ENCODE measurements around the gene PLEKHB2.

Gene PLEKHB2

DNA sequence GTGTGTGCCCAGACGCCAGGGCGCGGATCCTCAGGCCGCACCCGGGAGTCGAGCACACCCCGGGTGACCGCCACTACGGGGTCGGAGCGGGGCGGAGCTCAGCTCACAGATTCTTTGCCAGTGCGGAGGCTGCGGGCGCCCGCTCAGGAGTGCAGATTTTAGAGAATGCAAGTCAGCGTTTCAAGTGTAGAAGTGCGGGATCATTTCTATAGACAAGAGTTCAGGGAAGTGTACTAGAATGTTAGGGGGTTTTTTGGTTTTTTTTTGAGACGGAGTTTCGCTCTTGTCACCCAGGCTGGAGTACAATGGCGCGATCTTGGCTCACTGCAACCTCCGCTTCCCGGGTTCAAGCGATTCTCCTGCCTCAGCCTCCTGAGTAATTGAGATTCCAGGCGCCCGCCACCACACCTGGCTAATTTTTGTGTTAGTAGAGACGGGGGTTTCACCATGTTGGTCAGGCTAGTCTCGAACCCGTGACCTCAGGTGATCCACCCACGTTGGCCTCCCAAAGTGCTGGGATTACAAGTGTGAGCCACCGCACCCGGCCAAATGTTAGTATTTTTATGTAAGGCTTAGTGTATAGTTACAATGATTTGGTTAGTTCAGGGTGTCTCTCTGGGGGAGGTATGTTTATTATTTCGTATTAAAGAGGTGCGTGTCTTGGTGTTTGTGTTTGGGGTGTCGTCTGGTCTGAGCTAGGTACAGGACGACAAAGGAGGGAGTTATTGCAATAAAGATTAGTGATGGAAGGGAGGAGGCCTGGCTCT, 11.3 kb upstream of the PLEKHB2 start:
- Histone ChIP-seq H3K36me3 (ENCODE audit: control insufficient read depth in 1 of 2, insufficient read depth in 2 of 2, low read depth in 1 of 2, low read length in 2 of 2) (peaks cover 3 to 10% of the 10 kb centered on the region in 2 experiments), H2BK12ac (ENCODE audit: low read length in 2 of 2) (no peak overlapping the region), H3K27ac (ENCODE audit: low read length, poor library complexity, severe bottlenecking) (peak overlapping the region; percentile 70), H2BK15ac (ENCODE audit: low read depth, poor library complexity, severe bottlenecking) (no peak overlapping the region), H3K4ac (ENCODE audit: low read depth in 1 of 2, low read length in 2 of 2) (peak overlapping the region in 1 of 2 experiments; percentile 61), H3K79me1 (replicated peaks; ENCODE audit: low read length, poor library complexity, severe bottlenecking) (no peaks in the 10 kb centered on the region), H3K27me3 (ENCODE audit: control insufficient read depth in 1 of 2, insufficient read depth in 1 of 2, low read length in 2 of 2) (no peaks in the 10 kb centered on the region), H4K91ac (ENCODE audit: low read length) (no peak overlapping the region), H2AK5ac (ENCODE audit: low read length, severe bottlenecking) (peak overlapping the region; percentile 57), H2BK5ac (ENCODE audit: low read depth, low read length, poor library complexity, severe bottlenecking) (peak overlapping the region; percentile 3), H2BK120ac (ENCODE audit: low read depth, low read length) (no peak overlapping the region), H3K4me1 (ENCODE audit: control insufficient read depth, insufficient read depth, low read depth, low read length) (peaks cover 3% of the 10 kb centered on the region), H3K14ac (ENCODE audit: low read length in 2 of 2) (peak overlapping the region in 1 of 2 experiments; percentile 48), H3K18ac (ENCODE audit: low read depth in 1 of 2, low read length in 2 of 2) (peak overlapping the region in 1 of 2 experiments; percentile 24), H3K9ac (ENCODE audit: low read length) (peak overlapping the region; percentile 89), H3K4me2 (ENCODE audit: low read length, poor library complexity, severe bottlenecking) (peak overlapping the region; percentile 68), H2AFZ (ENCODE audit: low read depth, low read length) (no peak overlapping the region), H4K8ac (ENCODE audit: low read length) (no peak overlapping the region), H3K9me3 (ENCODE audit: control insufficient read depth, low read length) (no peaks in the 10 kb centered on the region), H3K23ac (ENCODE audit: low read length in 2 of 2) (no peak overlapping the region), H3K4me3 (ENCODE audit: insufficient read depth in 1 of 2, low read depth in 1 of 2, low read length in 2 of 2) (peak overlapping the region; percentile 62 to 78)
- DNase-seq, result peak; percentile 81
- WGBS, result 15% methylated on average over 37 of the region's 37 CpGs

DNA sequence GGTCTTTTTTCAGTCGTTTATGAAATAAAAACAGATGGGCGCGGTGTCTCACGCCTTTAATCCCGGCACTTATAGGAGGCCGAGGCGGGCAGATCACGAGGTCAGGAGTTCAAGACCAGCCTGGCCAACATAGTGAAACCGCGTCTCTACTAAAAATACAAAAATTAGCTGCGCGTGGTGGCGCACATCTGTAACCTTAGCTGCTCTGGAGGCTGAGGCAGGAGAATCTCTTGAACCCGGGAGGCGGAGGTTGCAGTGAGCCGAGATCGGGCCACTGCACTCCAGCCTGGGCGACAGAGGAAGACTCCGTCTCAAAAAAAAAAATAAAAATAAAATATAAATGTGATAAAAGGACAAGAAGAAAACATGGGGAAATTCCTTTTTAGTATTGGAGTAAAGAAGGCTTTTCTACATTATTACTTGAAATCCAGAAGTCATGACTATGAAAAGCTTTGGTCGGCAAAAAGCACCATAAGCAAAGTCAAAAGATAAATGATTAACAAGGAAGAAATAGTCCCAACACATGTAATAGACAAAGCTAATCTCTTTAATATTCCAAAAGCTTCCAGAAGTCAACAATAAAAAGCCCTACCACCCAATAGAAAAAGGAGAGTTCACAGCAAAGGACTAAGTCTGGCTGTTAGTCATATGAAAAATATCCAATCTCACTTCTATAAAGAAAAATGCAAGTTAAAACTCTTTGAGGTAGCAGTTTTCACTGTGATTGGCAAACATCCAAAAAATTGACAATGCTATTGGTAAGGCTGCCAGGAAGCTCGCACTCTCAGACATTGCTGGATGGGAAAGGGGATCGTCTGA, 10.5 kb upstream of the PLEKHB2 start:
- peak overlapping the region; percentile 57 for H2AK5ac ChIP-seq (ENCODE audit: low read length, severe bottlenecking)
- no peak for DNase-seq
- peak overlapping the region in 1 of 2 experiments; percentile 78 for H3K4me3 ChIP-seq (ENCODE audit: insufficient read depth in 1 of 2, low read depth in 1 of 2, low read length in 2 of 2)
- no peak overlapping the region for H4K8ac ChIP-seq (ENCODE audit: low read length)
- H3K4ac ChIP-seq (ENCODE audit: low read depth in 1 of 2, low read length in 2 of 2), result no peak overlapping the region
- WGBS, result 93% methylated on average over 19 of the region's 22 CpGs
- no peak overlapping the region for H2AFZ ChIP-seq (ENCODE audit: low read depth, low read length)
- peaks cover 3% of the 10 kb centered on the region for H3K4me1 ChIP-seq (ENCODE audit: control insufficient read depth, insufficient read depth, low read depth, low read length)
- peaks cover 0 to 7% of the 10 kb centered on the region in 2 experiments for H3K36me3 ChIP-seq (ENCODE audit: control insufficient read depth in 1 of 2, insufficient read depth in 2 of 2, low read depth in 1 of 2, low read length in 2 of 2)
- no peak overlapping the region for H3K23ac ChIP-seq (ENCODE audit: low read length in 2 of 2)
- H2BK5ac ChIP-seq (ENCODE audit: low read depth, low read length, poor library complexity, severe bottlenecking), result no peak overlapping the region
- H2BK120ac ChIP-seq (ENCODE audit: low read depth, low read length), result no peak overlapping the region
- H2BK15ac ChIP-seq (ENCODE audit: low read depth, poor library complexity, severe bottlenecking), result no peak overlapping the region
- peak overlapping the region; percentile 60 for H3K27ac ChIP-seq (ENCODE audit: low read length, poor library complexity, severe bottlenecking)
- H3K27me3 ChIP-seq (ENCODE audit: control insufficient read depth in 1 of 2, insufficient read depth in 1 of 2, low read length in 2 of 2), result no peaks in the 10 kb centered on the region
- H3K79me1 ChIP-seq (replicated peaks; ENCODE audit: low read length, poor library complexity, severe bottlenecking), result no peaks in the 10 kb centered on the region
- no peak overlapping the region for H3K18ac ChIP-seq (ENCODE audit: low read depth in 1 of 2, low read length in 2 of 2)
- peak overlapping the region; percentile 42 for H3K4me2 ChIP-seq (ENCODE audit: low read length, poor library complexity, severe bottlenecking)
- H3K9ac ChIP-seq (ENCODE audit: low read length), result peak overlapping the region; percentile 89
- no peak overlapping the region for H4K91ac ChIP-seq (ENCODE audit: low read length)
- H2BK12ac ChIP-seq (ENCODE audit: low read length in 2 of 2), result no peak overlapping the region
- H3K9me3 ChIP-seq (ENCODE audit: control insufficient read depth, low read length), result no peaks in the 10 kb centered on the region
- no peak overlapping the region for H3K14ac ChIP-seq (ENCODE audit: low read length in 2 of 2)

DNA sequence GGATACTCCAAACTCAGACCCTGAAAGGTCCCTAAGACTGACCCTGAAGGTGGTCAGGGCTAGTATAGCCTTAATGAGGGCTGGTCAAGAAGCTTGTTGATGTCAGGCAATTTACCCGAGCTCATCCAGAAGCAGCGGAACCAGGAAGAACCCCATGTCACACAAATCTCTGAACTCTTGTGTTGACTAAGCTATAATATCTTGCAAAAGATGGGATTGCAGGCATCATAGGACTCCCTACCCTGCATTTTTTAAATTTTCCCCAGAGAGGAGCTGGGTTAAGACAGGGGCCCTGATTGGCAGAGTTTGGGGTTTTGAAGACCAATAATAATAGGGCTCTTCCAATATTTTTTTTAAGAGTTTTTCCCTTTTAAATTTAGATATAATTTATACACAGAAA, 2.0 kb upstream of the PLEKHB2 start:
- Histone ChIP-seq H2BK120ac (ENCODE audit: low read depth, low read length) (no peak overlapping the region), H3K79me1 (replicated peaks; ENCODE audit: low read length, poor library complexity, severe bottlenecking) (no peaks in the 10 kb centered on the region), H4K91ac (ENCODE audit: low read length) (no peak overlapping the region), H2BK5ac (ENCODE audit: low read depth, low read length, poor library complexity, severe bottlenecking) (no peak overlapping the region), H3K9me3 (ENCODE audit: control insufficient read depth, low read length) (no peaks in the 10 kb centered on the region), H3K14ac (ENCODE audit: low read length in 2 of 2) (no peak overlapping the region), H3K27me3 (ENCODE audit: control insufficient read depth in 1 of 2, insufficient read depth in 1 of 2, low read length in 2 of 2) (no peaks in the 10 kb centered on the region), H3K18ac (ENCODE audit: low read depth in 1 of 2, low read length in 2 of 2) (peak overlapping the region in 1 of 2 experiments; percentile 48), H2BK12ac (ENCODE audit: low read length in 2 of 2) (no peak overlapping the region), H3K4ac (ENCODE audit: low read depth in 1 of 2, low read length in 2 of 2) (no peak overlapping the region), H3K23ac (ENCODE audit: low read length in 2 of 2) (no peak overlapping the region), H3K27ac (ENCODE audit: low read length, poor library complexity, severe bottlenecking) (no peak overlapping the region), H3K9ac (ENCODE audit: low read length) (no peak overlapping the region), H3K4me3 (ENCODE audit: insufficient read depth in 1 of 2, low read depth in 1 of 2, low read length in 2 of 2) (no peak overlapping the region), H2AFZ (ENCODE audit: low read depth, low read length) (no peak overlapping the region), H3K4me2 (ENCODE audit: low read length, poor library complexity, severe bottlenecking) (no peak overlapping the region), H4K8ac (ENCODE audit: low read length) (no peak overlapping the region), H3K4me1 (ENCODE audit: control insufficient read depth, insufficient read depth, low read depth, low read length) (peaks cover 8% of the 10 kb centered on the region), H3K36me3 (ENCODE audit: control insufficient read depth in 1 of 2, insufficient read depth in 2 of 2, low read depth in 1 of 2, low read length in 2 of 2) (no peaks in the 10 kb centered on the region), H2AK5ac (ENCODE audit: low read length, severe bottlenecking) (no peak overlapping the region), H2BK15ac (ENCODE audit: low read depth, poor library complexity, severe bottlenecking) (no peak overlapping the region)
- no peak for DNase-seq
- WGBS, result no CpG with 5 or more reads among the region's 2 CpGs

Measured in mesenchymal stem cell (in vitro differentiated cells and primary cell).